K562 (cell line): Measurements from ENCODE around the gene SP2. TPM values are rescaled to one million over a fixed set of nuclear protein-coding genes. Genes with fewer than 3 reads are reported as not detected.
A peak's percentile ranks its signal among the peaks of the same experiment; 100 is the strongest.

Experiments used
- DNMT1 ChIP-seq: fragments of 450-650 bp; IDR thresholded peaks from 2 replicates; pipeline ENCODE4 v1.6.1; 2016; ENCODE audit warnings: antibody characterized with exemption, mild to moderate bottlenecking
- ELF1 ChIP-seq: fragments of 200-800 bp; sonication (Bioruptor generic); IDR thresholded peaks from 2 replicates; pipeline ENCODE4 v1.6.1; 2016; ENCODE audit warnings: missing genetic modification characterization, missing compliant biosample characterization
- EP300 ChIP-seq: IDR thresholded peaks from 2 replicates; pipeline ENCODE4 v1.6.1; 2012; ENCODE audit warnings: low read length, improper control_type of control experiment
- GATAD2A ChIP-seq: fragments of 450-650 bp; IDR thresholded peaks from 2 replicates; pipeline ENCODE4 v1.6.1; 2017
- HMG20B ChIP-seq: fragments of 250-450 bp; sonication (Bioruptor Pico); IDR thresholded peaks from 2 replicates; pipeline ENCODE4 v1.5.0; 2021; ENCODE audit warnings: mild to moderate bottlenecking
- MXI1 ChIP-seq: IDR thresholded peaks from 2 replicates; pipeline ENCODE4 v1.6.1; 2011; ENCODE audit warnings: low read depth, mild to moderate bottlenecking, improper control_type of control experiment, low read length
- NR2F6 ChIP-seq: fragments of 450-650 bp; formaldehyde crosslinking; IDR thresholded peaks from 2 replicates; pipeline ENCODE4 v1.4.0; 2020; ENCODE audit warnings: mild to moderate bottlenecking
- PURB ChIP-seq: sonication (generic); formaldehyde crosslinking; IDR thresholded peaks from 2 replicates; pipeline ENCODE4 v1.9.0; 2021; ENCODE audit warnings: low read depth, mild to moderate bottlenecking, missing genetic modification reagents
- SAP30 ChIP-seq: fragments of 200-600 bp; sonication (generic); IDR thresholded peaks from 2 replicates; pipeline ENCODE4 v1.6.1; 2012; ENCODE audit warnings: borderline replicate concordance, low read depth, mild to moderate bottlenecking, moderate library complexity, low read length, control low read depth, inconsistent platforms; ENCODE audit not compliant: insufficient read depth, poor library complexity, severe bottlenecking
- SNAPC5 ChIP-seq: fragments of 250-450 bp; sonication (Bioruptor Pico); IDR thresholded peaks from 2 replicates; pipeline ENCODE4 v1.8.0; 2021; ENCODE audit warnings: moderate library complexity, mild to moderate bottlenecking, inconsistent platforms
- SRF ChIP-seq, 2 experiments: fragments of 250-450, 450-650 bp in 1 of 2; sonication (Bioruptor Pico) in 1 of 2; sonication (generic) in 1 of 2; formaldehyde crosslinking; IDR thresholded peaks; 2 replicates each; pipeline versions ENCODE4 v1.5.0 to v1.5.1; 2020 to 2022; ENCODE audit warnings: mild to moderate bottlenecking in 1 of 2, missing genetic modification reagents in 1 of 2
- TCF15 ChIP-seq: fragments of 250-450 bp; sonication (Bioruptor Pico); IDR thresholded peaks from 2 replicates; pipeline ENCODE4 v1.8.0; 2022; ENCODE audit warnings: moderate library complexity, mild to moderate bottlenecking, inconsistent platforms
- TSC22D4 ChIP-seq: fragments of 450-650 bp; IDR thresholded peaks from 2 replicates; pipeline ENCODE4 v1.6.1; 2016; ENCODE audit warnings: missing genetic modification characterization, missing biosample characterization, control low read depth
- ZBTB26 ChIP-seq: fragments of 450-650 bp; formaldehyde crosslinking; IDR thresholded peaks from 2 replicates; pipeline ENCODE4 v1.4.0; 2022; ENCODE audit warnings: missing genetic modification characterization
- ZNF140 ChIP-seq: fragments of 250-450 bp; sonication (Bioruptor Pico); IDR thresholded peaks from 2 replicates; pipeline ENCODE4 v1.8.0; 2021; ENCODE audit warnings: moderate library complexity, mild to moderate bottlenecking, inconsistent platforms
- ZNF518B ChIP-seq: fragments of 250-450 bp; sonication (Bioruptor Pico); IDR thresholded peaks from 2 replicates; pipeline ENCODE4 v1.5.0; 2021; ENCODE audit warnings: mild to moderate bottlenecking, moderate library complexity
- ZNF57 ChIP-seq: fragments of 450-650 bp; formaldehyde crosslinking; IDR thresholded peaks from 2 replicates; pipeline ENCODE4 v1.4.0; 2020; ENCODE audit warnings: mild to moderate bottlenecking, moderate library complexity
- ZNF609 ChIP-seq: sonication (generic); formaldehyde crosslinking; IDR thresholded peaks from 2 replicates; pipeline ENCODE4 v1.8.1; 2023; ENCODE audit warnings: missing genetic modification reagents, mild to moderate bottlenecking, borderline replicate concordance
- ZNF699 ChIP-seq: fragments of 250-450 bp; sonication (Bioruptor Pico); IDR thresholded peaks from 2 replicates; pipeline ENCODE4 v1.8.0; 2021; ENCODE audit warnings: mild to moderate bottlenecking, moderate library complexity; ENCODE audit not compliant: insufficient replicate concordance
- polyA plus RNA-seq, 8 experiments: library from polyadenylated mRNA; depleted of rRNA in 4 of 8; stranded (reverse) in 5 of 8; unstranded in 3 of 8; fragments of >200 nt; fragmentation: Nextera tagmentation in 2 of 8; fragmentation: Illumina TruSeq in 1 of 8; extraction: Ambion mirVana in 2 of 8; extraction: Trizol in 1 of 8; gene quantifications; 2 replicates each; pipeline versions ENCODE4 v1.2.1 to v1.2.3, GENCODE V29; 2011 to 2014; ENCODE audit warnings: inconsistent platforms in 1 of 8, missing spikeins in 1 of 8
- total RNA-seq, 7 experiments: library from RNA; depleted of rRNA in 6 of 7; stranded (reverse); fragments of >200 nt in 6 of 7; fragmentation: Illumina TruSeq in 2 of 7; extraction: Trizol in 2 of 7; gene quantifications; 2 replicates each; pipeline versions ENCODE4 v1.2.1 to v1.2.3, GENCODE V29; 2011 to 2021; ENCODE audit warnings: low replicate concordance in 1 of 7

Gene SP2
- total and polyA plus RNA-seq, 9 of the 15 experiments (the other 6 are each of a cell fraction or from before 2014, with no cell fraction given) = 0.77 to 22.3 (median 2.3) TPM

GRCh38 chr17:47866941-47867340 is 29.1 kb upstream of the SP2 start (continued):
- no peak for TF ChIP-seq ZNF609
- TF ChIP-seq ELF1 = no peak
- TF ChIP-seq ZNF57 = no peak
- TF ChIP-seq NR2F6 (CRISPR knock-in tag) = no peak
- no peak for TF ChIP-seq TCF15 (CRISPR knock-in tag)
- TF ChIP-seq HMG20B (CRISPR knock-in tag) = no peak
- TF ChIP-seq ZBTB26 (CRISPR knock-in tag) = peak; percentile 78; the same call in 1 of the 2 replicates
- TF ChIP-seq ZNF140 (CRISPR knock-in tag) = no peak
- TF ChIP-seq SRF (CRISPR knock-in tag; IDR thresholded peaks at IDR 0.05) = peak in 1 of 2 experiments; percentile 31; a peak in 1 of 4 replicates
- TF ChIP-seq ZNF518B (CRISPR knock-in tag) = no peak
- 0 out of 2 replicates have a peak, but pooled peaks have one; percentile 60 for TF ChIP-seq MXI1
- TF ChIP-seq GATAD2A = peak; percentile 95
- no peak for TF ChIP-seq ZNF699 (CRISPR knock-in tag)
- TF ChIP-seq PURB (CRISPR knock-in tag) = no peak
- no peak for TF ChIP-seq TSC22D4 (tag)
- TF ChIP-seq EP300 = peak; percentile 99
- no peak for TF ChIP-seq SAP30
- TF ChIP-seq DNMT1 = no peak
- no peak for TF ChIP-seq SNAPC5 (CRISPR knock-in tag)
